Kidney (tissue), 14 donors: Measurements from ENCODE around the gene ACYP1. TPM values are rescaled to one million over a fixed set of nuclear protein-coding genes. Genes with fewer than 3 reads are reported as not detected.

Experiments
- DNase-seq, 5 donors: peaks; one replicate each; pipeline ENCODE4 v3.0.0-alpha.2; 2013 to 2020
- FAIRE-seq: peaks from 2 replicates; lab custom pipeline; 2012; peaks lifted over from hg19 to GRCh38; lab: Jason Lieb, UNC
- H3K27ac ChIP-seq, 2 donors: one replicate each; pipeline ENCODE4 v1.7.0; 2013; ENCODE audit warnings: low read depth in 2 of 2, low read length in 2 of 2, inconsistent platforms in 1 of 2
- H3K27me3 ChIP-seq: one replicate; pipeline ENCODE4 v1.7.1; 2013; ENCODE audit warnings: low read length, inconsistent platforms; ENCODE audit not compliant: control insufficient read depth, insufficient read depth
- H3K36me3 ChIP-seq, 3 donors: one replicate each; pipeline versions ENCODE4 v1.7.0 to v1.7.1; 2013; ENCODE audit warnings: low read length in 3 of 3, control low read depth in 1 of 3, inconsistent platforms in 1 of 3; ENCODE audit not compliant: insufficient read depth in 3 of 3, control insufficient read depth in 2 of 3
- H3K4me1 ChIP-seq, 3 donors: one replicate each; pipeline versions ENCODE4 v1.7.0 to v1.7.1; 2013; ENCODE audit warnings: low read length in 3 of 3, inconsistent platforms in 1 of 3, low read depth in 1 of 3; ENCODE audit not compliant: control insufficient read depth in 2 of 3, insufficient read depth in 2 of 3
- H3K4me3 ChIP-seq, 3 donors: one replicate each; pipeline versions ENCODE4 v1.7.0 to v1.8.1; 2013; ENCODE audit warnings: low read length in 3 of 3, control low read depth in 1 of 3, inconsistent platforms in 1 of 3
- H3K9ac ChIP-seq, 3 donors: one replicate each; pipeline versions ENCODE4 v1.7.0 to v1.7.1; 2013; ENCODE audit warnings: low read length in 3 of 3, control low read depth in 1 of 3, inconsistent platforms in 1 of 3
- H3K9me3 ChIP-seq, 3 donors: one replicate each; pipeline versions ENCODE4 v1.7.0 to v1.7.1; 2013; ENCODE audit warnings: low read length in 3 of 3, control low read depth in 1 of 3, inconsistent platforms in 1 of 3; ENCODE audit not compliant: control insufficient read depth in 2 of 3, insufficient read depth in 1 of 3
- CTCF ChIP-seq: IDR thresholded peaks from 3 replicates; pipeline ENCODE4 v1.5.1; 2012; ENCODE audit warnings: mild to moderate bottlenecking, moderate library complexity, borderline replicate concordance; ENCODE audit not compliant: insufficient read depth; ENCODE audit errors: extremely low read depth
- intact Hi-C: fragments of 100-400 bp; cut with DNase I; formaldehyde crosslinking; loops from one replicate; pipeline ENCODE4 v1.11.1; 2022
- polyA plus RNA-seq: library from polyadenylated mRNA; stranded (reverse); fragments of 350-450 nt; fragmentation: Illumina TruSeq; extraction: RNeasy Lipid Tissue Mini Kit (QIAGEN cat#74804); gene quantifications from one replicate; pipeline ENCODE4 v1.2.3, GENCODE V29; 2014; ENCODE audit warnings: low read depth, low replicate concordance; ENCODE audit not compliant: insufficient read depth
- total RNA-seq: library from RNA; stranded (reverse); fragmentation: NEBNext Ultra II Directional; extraction: Animal tissue kit (Norgen Biotek cat#: 25700); gene quantifications from one replicate; pipeline ENCODE4 v1.2.1, GENCODE V29; 2021
- donor health status: control.
- donor health status: control.
- donor health status: control.
- donor health status: control.
- donor health status: control.
- donor health status: DM: yes; HTN: yes; CAD: no.
- donor health status: Normal renal cell carcinoma (clear cell type).

Gene ACYP1
- total and polyA plus RNA-seq, 2 donors from 2014 or later, result 16.8 to 20.6 TPM

- Histone ChIP-seq H3K27ac (no peak overlapping the region), H3K9ac (no peak overlapping the region), H3K9me3 (no peaks in the 10 kb centered on the region), H3K4me3 (no peak overlapping the region), H3K27me3 (no peaks in the 10 kb centered on the region), H3K36me3 (peaks cover 17 to 42% (median 38%) of the 10 kb centered on the region in 3 donors), H3K4me1 (no peaks in the 10 kb centered on the region)
- no peak for FAIRE-seq
- DNase-seq, result no peak
- intact Hi-C loops, result no loop called here
- TF ChIP-seq CTCF, result no peak
These were observed 26.5 kb upstream of the ACYP1 start for GRCh38 chr14:75090353-75090752.

GRCh38 chr14:75088566-75089373 is 24.9 kb upstream of the ACYP1 start:
- no peaks in the 10 kb centered on the region for H3K27me3 ChIP-seq
- peaks cover 25 to 39% (median 31%) of the 10 kb centered on the region in 3 donors for H3K36me3 ChIP-seq
- H3K4me1 ChIP-seq, result no peaks in the 10 kb centered on the region
- intact Hi-C loops, result loop anchor here (10.0 kb wide), 1 partner anchor 144 kb away; no protein-coding TSS in a partner anchor
- peak in 3 of 5 donors; percentile 59 to 88 (median 76) for DNase-seq
- no peak for FAIRE-seq
- peak; percentile 85 for TF ChIP-seq CTCF
- no peaks in the 10 kb centered on the region for H3K9me3 ChIP-seq
- no peak overlapping the region for H3K27ac ChIP-seq
- H3K9ac ChIP-seq, result no peak overlapping the region
- H3K4me3 ChIP-seq, result no peak overlapping the region

- Histone ChIP-seq H3K4me1 (no peaks in the 10 kb centered on the region), H3K4me3 (no peak overlapping the region), H3K9me3 (no peaks in the 10 kb centered on the region), H3K9ac (no peak overlapping the region), H3K27ac (no peak overlapping the region), H3K36me3 (peaks cover 25 to 40% (median 32%) of the 10 kb centered on the region in 3 donors), H3K27me3 (no peaks in the 10 kb centered on the region)
- intact Hi-C loops, result loop anchor here (10.0 kb wide), 1 partner anchor 143 kb away; no protein-coding TSS in a partner anchor
- no peak for TF ChIP-seq CTCF
- DNase-seq (no peak), FAIRE-seq (no peak)
These were observed 24.3 kb upstream of the ACYP1 start for GRCh38 chr14:75088153-75088552.
